Measurements from ENCODE around the gene RAC3. TPM values are rescaled to one million over a fixed set of nuclear protein-coding genes. Genes with fewer than 3 reads are reported as not detected.
A peak's percentile ranks its signal among the peaks of the same experiment; 100 is the strongest.

The RAC3 gene
- total and polyA plus RNA-seq, 9 of the 15 experiments (the other 6 are each of a cell fraction or from before 2014, with no cell fraction given), result 0.23 to 292 (median 118) TPM

DNA sequence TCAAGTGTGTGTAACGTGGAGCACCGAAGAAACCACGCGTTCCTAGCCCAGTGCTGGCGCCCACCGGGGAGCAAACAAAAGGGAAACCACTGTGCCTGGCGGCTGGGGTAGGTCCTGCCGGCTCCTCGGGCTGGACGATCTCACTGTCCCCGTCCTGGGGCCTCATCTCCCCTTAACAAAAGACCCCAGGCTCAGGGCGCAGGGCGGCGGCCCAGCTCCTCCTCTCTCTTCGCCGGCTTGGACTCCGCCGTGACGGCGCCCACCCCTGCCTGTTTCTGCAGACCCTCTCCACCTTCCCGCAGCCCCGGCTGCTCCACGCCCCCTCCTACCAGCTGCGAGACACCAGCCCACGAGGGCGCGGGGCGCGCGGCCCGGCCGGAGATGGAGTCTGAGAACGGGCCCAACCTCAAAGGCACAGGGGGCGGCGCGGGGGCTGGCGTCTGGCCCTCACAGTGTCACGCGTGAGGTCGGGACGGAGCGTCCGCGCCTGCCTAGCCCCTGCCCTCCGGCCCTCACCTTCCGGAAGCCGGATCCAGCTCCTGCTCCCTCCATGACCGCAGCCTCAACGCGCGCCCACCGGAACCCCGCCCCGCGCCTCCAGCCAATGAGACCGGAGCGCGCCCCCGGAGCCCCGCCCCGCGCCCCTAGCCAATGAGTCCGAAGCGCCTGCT, 9.0 kb upstream of the RAC3 start, which contains the start of gene CENPX (continued):
- TF ChIP-seq ZBTB49 (CRISPR knock-in tag; IDR thresholded peaks at IDR 0.05; ENCODE audit: borderline replicate concordance) (0 out of 2 replicates have a peak, but pooled peaks have one; percentile 31), HMGXB4 (CRISPR knock-in tag; IDR thresholded peaks at IDR 0.05) (peak; percentile 57; the same call in 1 of the 2 replicates), NFRKB (IDR thresholded peaks at IDR 0.05; ENCODE audit: low read depth) (no peak), EGR1 (conservative IDR thresholded peaks at IDR 0.05) (peak; percentile 12; the same call in 1 of the 2 replicates), ATF7 (IDR thresholded peaks at IDR 0.05) (peak; percentile 45; the same call in 1 of the 2 replicates), NELFE (IDR thresholded peaks at IDR 0.05; ENCODE audit: insufficient read depth, insufficient read length) (no peak), POLR2A (conservative IDR thresholded peaks at IDR 0.05) (peak; percentile 82), TAF1 (IDR thresholded peaks at IDR 0.05; ENCODE audit: control insufficient read depth, extremely low read depth, insufficient read depth, low read length, severe bottlenecking) (peak; percentile 68), POU5F1 (IDR thresholded peaks at IDR 0.05; ENCODE audit: borderline replicate concordance, low read depth, low read length, partially characterized antibody) (no peak), POLR2G (IDR thresholded peaks at IDR 0.05; ENCODE audit: low read depth, low read length) (peak; percentile 89), KLF1 (tag; IDR thresholded peaks at IDR 0.05) (0 out of 2 replicates have a peak, but pooled peaks have one; percentile 38), POLR2B (IDR thresholded peaks at IDR 0.05; ENCODE audit: low read depth, partially characterized antibody) (peak; percentile 39), ELF1 (tag; IDR thresholded peaks at IDR 0.05) (peak; percentile 1; the same call in 1 of the 2 replicates), MNT (conservative IDR thresholded peaks at IDR 0.05) (peak; percentile 49 to 86; a peak in 2 of 4 replicates), SIN3B (IDR thresholded peaks at IDR 0.05; ENCODE audit: low read depth) (peak; percentile 33; the same call in 1 of the 2 replicates), RNF2 (IDR thresholded peaks at IDR 0.05) (no peak)
- TF ChIP-seq, protein P1, sequence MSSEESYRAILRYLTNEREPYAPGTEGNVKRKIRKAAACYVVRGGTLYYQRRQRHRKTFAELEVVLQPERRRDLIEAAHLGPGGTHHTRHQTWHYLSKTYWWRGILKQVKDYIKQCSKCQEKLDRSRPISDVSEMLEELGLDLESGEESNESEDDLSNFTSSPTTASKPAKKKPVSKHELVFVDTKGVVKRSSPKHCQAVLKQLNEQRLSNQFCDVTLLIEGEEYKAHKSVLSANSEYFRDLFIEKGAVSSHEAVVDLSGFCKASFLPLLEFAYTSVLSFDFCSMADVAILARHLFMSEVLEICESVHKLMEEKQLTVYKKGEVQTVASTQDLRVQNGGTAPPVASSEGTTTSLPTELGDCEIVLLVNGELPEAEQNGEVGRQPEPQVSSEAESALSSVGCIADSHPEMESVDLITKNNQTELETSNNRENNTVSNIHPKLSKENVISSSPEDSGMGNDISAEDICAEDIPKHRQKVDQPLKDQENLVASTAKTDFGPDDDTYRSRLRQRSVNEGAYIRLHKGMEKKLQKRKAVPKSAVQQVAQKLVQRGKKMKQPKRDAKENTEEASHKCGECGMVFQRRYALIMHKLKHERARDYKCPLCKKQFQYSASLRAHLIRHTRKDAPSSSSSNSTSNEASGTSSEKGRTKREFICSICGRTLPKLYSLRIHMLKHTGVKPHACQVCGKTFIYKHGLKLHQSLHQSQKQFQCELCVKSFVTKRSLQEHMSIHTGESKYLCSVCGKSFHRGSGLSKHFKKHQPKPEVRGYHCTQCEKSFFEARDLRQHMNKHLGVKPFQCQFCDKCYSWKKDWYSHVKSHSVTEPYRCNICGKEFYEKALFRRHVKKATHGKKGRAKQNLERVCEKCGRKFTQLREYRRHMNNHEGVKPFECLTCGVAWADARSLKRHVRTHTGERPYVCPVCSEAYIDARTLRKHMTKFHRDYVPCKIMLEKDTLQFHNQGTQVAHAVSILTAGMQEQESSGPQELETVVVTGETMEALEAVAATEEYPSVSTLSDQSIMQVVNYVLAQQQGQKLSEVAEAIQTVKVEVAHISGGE (CRISPR knock-in tag; IDR thresholded peaks at IDR 0.05), result peak in 1 of 3 experiments; percentile 52; a peak in 1 of 6 replicates

Data from K562 (cell line).